Transverse colon (tissue), 4 donors: ENCODE results near the gene LYPD6B.
A peak's percentile ranks its signal among the peaks of the same experiment; 100 is the strongest.

Experiments
- POLR2A ChIP-seq: fragments of 450-650 bp; IDR thresholded peaks from one replicate; pipeline ENCODE4 v1.6.1; 2016; ENCODE audit warnings: antibody characterized with exemption, mild to moderate bottlenecking, moderate library complexity
- POLR2AphosphoS5 ChIP-seq, 3 donors: sonication (generic); formaldehyde crosslinking; IDR thresholded peaks; one replicate each; pipeline ENCODE4 v1.6.1; 2016; ENCODE audit warnings: antibody characterized with exemption in 3 of 3
- TF ChIP-seq, protein P1 (sequence below), 5 experiments: fragments of 200-600 bp in 3 of 5; fragments of 450-650 bp in 2 of 5; sonication (generic) in 3 of 5; IDR thresholded peaks; 1 replicate in 2 of 5; 2 replicates in 3 of 5; pipeline ENCODE4 v1.5.1; 2016 to 2017; ENCODE audit warnings: antibody characterized with exemption in 5 of 5, inconsistent platforms in 3 of 5, mild to moderate bottlenecking in 2 of 5, moderate library complexity in 1 of 5

DNA sequence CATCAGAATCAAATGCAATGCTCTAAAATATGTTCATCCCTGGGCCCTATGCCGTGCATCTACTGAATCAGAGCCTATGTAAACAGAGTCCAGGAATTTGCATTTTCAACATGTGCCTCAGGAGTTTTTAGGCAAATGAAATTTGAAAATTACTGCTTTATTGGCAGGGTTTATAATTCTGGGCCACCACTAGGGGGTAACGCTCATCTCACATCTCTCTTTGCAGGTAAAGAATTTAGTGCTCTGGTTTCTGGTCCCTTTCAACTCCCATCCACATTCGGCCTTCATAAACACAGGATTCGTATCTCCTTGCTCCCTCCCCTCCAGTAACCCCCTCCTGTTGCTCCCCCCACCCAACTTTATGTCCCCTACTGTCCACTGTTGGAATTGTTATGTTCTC, 49.3 kb downstream of the LYPD6B start:
- TF ChIP-seq POLR2AphosphoS5 (IDR thresholded peaks at IDR 0.05) (no peak), POLR2A (no peak)
- TF ChIP-seq, protein P1, sequence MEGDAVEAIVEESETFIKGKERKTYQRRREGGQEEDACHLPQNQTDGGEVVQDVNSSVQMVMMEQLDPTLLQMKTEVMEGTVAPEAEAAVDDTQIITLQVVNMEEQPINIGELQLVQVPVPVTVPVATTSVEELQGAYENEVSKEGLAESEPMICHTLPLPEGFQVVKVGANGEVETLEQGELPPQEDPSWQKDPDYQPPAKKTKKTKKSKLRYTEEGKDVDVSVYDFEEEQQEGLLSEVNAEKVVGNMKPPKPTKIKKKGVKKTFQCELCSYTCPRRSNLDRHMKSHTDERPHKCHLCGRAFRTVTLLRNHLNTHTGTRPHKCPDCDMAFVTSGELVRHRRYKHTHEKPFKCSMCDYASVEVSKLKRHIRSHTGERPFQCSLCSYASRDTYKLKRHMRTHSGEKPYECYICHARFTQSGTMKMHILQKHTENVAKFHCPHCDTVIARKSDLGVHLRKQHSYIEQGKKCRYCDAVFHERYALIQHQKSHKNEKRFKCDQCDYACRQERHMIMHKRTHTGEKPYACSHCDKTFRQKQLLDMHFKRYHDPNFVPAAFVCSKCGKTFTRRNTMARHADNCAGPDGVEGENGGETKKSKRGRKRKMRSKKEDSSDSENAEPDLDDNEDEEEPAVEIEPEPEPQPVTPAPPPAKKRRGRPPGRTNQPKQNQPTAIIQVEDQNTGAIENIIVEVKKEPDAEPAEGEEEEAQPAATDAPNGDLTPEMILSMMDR (IDR thresholded peaks at IDR 0.05) = peak in 4 of 5 experiments; percentile 21 to 37 (median 24)
